ENCODE measurements around the gene PI4K2A. TPM values are rescaled to one million over a fixed set of nuclear protein-coding genes. Genes with fewer than 3 reads are reported as not detected.

PI4K2A gene
- total and polyA plus RNA-seq, 2 of the 13 experiments (the other 11 are each of a cell fraction or from before 2014, with no cell fraction given): 10.9 to 14.3 TPM

- TF ChIP-seq, protein P1, sequence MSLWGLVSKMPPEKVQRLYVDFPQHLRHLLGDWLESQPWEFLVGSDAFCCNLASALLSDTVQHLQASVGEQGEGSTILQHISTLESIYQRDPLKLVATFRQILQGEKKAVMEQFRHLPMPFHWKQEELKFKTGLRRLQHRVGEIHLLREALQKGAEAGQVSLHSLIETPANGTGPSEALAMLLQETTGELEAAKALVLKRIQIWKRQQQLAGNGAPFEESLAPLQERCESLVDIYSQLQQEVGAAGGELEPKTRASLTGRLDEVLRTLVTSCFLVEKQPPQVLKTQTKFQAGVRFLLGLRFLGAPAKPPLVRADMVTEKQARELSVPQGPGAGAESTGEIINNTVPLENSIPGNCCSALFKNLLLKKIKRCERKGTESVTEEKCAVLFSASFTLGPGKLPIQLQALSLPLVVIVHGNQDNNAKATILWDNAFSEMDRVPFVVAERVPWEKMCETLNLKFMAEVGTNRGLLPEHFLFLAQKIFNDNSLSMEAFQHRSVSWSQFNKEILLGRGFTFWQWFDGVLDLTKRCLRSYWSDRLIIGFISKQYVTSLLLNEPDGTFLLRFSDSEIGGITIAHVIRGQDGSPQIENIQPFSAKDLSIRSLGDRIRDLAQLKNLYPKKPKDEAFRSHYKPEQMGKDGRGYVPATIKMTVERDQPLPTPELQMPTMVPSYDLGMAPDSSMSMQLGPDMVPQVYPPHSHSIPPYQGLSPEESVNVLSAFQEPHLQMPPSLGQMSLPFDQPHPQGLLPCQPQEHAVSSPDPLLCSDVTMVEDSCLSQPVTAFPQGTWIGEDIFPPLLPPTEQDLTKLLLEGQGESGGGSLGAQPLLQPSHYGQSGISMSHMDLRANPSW (CRISPR knock-in tag; IDR thresholded peaks at IDR 0.05; ENCODE audit: borderline replicate concordance): peak; percentile 53; the same call in 1 of the 2 replicates
- TF ChIP-seq ZNF747 (CRISPR knock-in tag; IDR thresholded peaks at IDR 0.05; ENCODE audit: borderline replicate concordance): peak; percentile 86; the same call in 1 of the 2 replicates
- peak; percentile 75 for TF ChIP-seq XRCC5 (optimal IDR thresholded peaks at IDR 0.05; ENCODE audit: low read length)
- peak; percentile 87 for TF ChIP-seq POGK (CRISPR knock-in tag; conservative IDR thresholded peaks at IDR 0.05)
- TF ChIP-seq, protein P2, sequence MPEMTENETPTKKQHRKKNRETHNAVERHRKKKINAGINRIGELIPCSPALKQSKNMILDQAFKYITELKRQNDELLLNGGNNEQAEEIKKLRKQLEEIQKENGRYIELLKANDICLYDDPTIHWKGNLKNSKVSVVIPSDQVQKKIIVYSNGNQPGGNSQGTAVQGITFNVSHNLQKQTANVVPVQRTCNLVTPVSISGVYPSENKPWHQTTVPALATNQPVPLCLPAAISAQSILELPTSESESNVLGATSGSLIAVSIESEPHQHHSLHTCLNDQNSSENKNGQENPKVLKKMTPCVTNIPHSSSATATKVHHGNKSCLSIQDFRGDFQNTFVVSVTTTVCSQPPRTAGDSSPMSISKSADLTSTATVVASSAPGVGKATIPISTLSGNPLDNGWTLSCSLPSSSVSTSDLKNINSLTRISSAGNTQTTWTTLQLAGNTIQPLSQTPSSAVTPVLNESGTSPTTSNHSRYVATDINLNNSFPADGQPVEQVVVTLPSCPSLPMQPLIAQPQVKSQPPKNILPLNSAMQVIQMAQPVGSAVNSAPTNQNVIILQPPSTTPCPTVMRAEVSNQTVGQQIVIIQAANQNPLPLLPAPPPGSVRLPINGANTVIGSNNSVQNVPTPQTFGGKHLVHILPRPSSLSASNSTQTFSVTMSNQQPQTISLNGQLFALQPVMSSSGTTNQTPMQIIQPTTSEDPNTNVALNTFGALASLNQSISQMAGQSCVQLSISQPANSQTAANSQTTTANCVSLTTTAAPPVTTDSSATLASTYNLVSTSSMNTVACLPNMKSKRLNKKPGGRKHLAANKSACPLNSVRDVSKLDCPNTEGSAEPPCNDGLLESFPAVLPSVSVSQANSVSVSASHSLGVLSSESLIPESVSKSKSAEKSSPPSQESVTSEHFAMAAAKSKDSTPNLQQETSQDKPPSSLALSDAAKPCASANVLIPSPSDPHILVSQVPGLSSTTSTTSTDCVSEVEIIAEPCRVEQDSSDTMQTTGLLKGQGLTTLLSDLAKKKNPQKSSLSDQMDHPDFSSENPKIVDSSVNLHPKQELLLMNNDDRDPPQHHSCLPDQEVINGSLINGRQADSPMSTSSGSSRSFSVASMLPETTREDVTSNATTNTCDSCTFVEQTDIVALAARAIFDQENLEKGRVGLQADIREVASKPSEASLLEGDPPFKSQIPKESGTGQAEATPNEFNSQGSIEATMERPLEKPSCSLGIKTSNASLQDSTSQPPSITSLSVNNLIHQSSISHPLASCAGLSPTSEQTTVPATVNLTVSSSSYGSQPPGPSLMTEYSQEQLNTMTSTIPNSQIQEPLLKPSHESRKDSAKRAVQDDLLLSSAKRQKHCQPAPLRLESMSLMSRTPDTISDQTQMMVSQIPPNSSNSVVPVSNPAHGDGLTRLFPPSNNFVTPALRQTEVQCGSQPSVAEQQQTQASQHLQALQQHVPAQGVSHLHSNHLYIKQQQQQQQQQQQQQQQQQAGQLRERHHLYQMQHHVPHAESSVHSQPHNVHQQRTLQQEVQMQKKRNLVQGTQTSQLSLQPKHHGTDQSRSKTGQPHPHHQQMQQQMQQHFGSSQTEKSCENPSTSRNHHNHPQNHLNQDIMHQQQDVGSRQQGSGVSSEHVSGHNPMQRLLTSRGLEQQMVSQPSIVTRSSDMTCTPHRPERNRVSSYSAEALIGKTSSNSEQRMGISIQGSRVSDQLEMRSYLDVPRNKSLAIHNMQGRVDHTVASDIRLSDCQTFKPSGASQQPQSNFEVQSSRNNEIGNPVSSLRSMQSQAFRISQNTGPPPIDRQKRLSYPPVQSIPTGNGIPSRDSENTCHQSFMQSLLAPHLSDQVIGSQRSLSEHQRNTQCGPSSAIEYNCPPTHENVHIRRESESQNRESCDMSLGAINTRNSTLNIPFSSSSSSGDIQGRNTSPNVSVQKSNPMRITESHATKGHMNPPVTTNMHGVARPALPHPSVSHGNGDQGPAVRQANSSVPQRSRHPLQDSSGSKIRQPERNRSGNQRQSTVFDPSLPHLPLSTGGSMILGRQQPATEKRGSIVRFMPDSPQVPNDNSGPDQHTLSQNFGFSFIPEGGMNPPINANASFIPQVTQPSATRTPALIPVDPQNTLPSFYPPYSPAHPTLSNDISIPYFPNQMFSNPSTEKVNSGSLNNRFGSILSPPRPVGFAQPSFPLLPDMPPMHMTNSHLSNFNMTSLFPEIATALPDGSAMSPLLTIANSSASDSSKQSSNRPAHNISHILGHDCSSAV (CRISPR knock-in tag; IDR thresholded peaks at IDR 0.05; ENCODE audit: borderline replicate concordance): no peak; the same call in 1 of the 2 replicates
- TF ChIP-seq POLR2AphosphoS5 (IDR thresholded peaks at IDR 0.05; ENCODE audit: low read depth, low read length): peak; percentile 82
- TF ChIP-seq, protein P3, sequence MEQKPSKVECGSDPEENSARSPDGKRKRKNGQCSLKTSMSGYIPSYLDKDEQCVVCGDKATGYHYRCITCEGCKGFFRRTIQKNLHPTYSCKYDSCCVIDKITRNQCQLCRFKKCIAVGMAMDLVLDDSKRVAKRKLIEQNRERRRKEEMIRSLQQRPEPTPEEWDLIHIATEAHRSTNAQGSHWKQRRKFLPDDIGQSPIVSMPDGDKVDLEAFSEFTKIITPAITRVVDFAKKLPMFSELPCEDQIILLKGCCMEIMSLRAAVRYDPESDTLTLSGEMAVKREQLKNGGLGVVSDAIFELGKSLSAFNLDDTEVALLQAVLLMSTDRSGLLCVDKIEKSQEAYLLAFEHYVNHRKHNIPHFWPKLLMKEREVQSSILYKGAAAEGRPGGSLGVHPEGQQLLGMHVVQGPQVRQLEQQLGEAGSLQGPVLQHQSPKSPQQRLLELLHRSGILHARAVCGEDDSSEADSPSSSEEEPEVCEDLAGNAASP (CRISPR knock-in tag; IDR thresholded peaks at IDR 0.05; ENCODE audit: borderline replicate concordance): peak; percentile 42
- peak; percentile 66; the same call in 1 of the 2 replicates for TF ChIP-seq ZNF777 (CRISPR knock-in tag; IDR thresholded peaks at IDR 0.05)
- peak; percentile 73; the same call in 1 of the 2 replicates for TF ChIP-seq JUND (CRISPR knock-in tag; IDR thresholded peaks at IDR 0.05)
- TF ChIP-seq ZNF724P (CRISPR knock-in tag; IDR thresholded peaks at IDR 0.05; ENCODE audit: borderline replicate concordance): peak; percentile 97
- TF ChIP-seq SYNCRIP (IDR thresholded peaks at IDR 0.05; ENCODE audit: insufficient read depth, low read depth, low read length): no peak
- no peak for TF ChIP-seq HDAC6 (IDR thresholded peaks at IDR 0.05; ENCODE audit: low read depth, low read length)
- TF ChIP-seq EEA1 (CRISPR knock-in tag; IDR thresholded peaks at IDR 0.05; ENCODE audit: borderline replicate concordance): no peak
Measured at GRCh38 chr10:97686962-97687784, 46.7 kb downstream of the PI4K2A start, which contains the start of gene AVPI1 (continued).
